HG03025 (cell line): Measurements from ENCODE around the gene SCGB3A1.

ENCODE experiments used
- ATAC-seq: cut with Tn5 transposase; IDR thresholded peaks from one replicate; pipeline ENCODE4 v1.9.1; 2021; ENCODE audit warnings: mild to moderate bottlenecking, moderate library complexity; ENCODE audit not compliant: unreplicated experiment, low FRiP score

The SCGB3A1 gene

GRCh38 chr5:180625791-180626660, 34.7 kb upstream of the SCGB3A1 start:
- no peak for ATAC-seq

GRCh38 chr5:180625125-180625790, 34.0 kb upstream of the SCGB3A1 start:
- ATAC-seq: no peak

GRCh38 chr5:180624587-180624986, 33.3 kb upstream of the SCGB3A1 start:
- ATAC-seq: no peak

GRCh38 chr5:180623844-180624243, 32.5 kb upstream of the SCGB3A1 start:
- ATAC-seq: no peak

- no peak for ATAC-seq
Observed at GRCh38 chr5:180623411-180623834, 32.1 kb upstream of the SCGB3A1 start.

GRCh38 chr5:180622910-180623309, 31.6 kb upstream of the SCGB3A1 start:
- no peak for ATAC-seq

GRCh38 chr5:180621311-180621710, 30.0 kb upstream of the SCGB3A1 start:
- ATAC-seq: no peak

- ATAC-seq: no peak
Observed at GRCh38 chr5:180620014-180620413, 28.7 kb upstream of the SCGB3A1 start.

GRCh38 chr5:180619563-180619915, 28.2 kb upstream of the SCGB3A1 start:
- no peak for ATAC-seq

GRCh38 chr5:180618829-180619562, 27.7 kb upstream of the SCGB3A1 start:
- ATAC-seq: no peak

GRCh38 chr5:180618487-180618828, 27.2 kb upstream of the SCGB3A1 start:
- ATAC-seq: no peak

GRCh38 chr5:180613814-180614188, 22.5 kb upstream of the SCGB3A1 start:
- no peak for ATAC-seq

GRCh38 chr5:180613188-180613813, 22.0 kb upstream of the SCGB3A1 start:
- ATAC-seq: no peak

GRCh38 chr5:180612683-180613082, 21.4 kb upstream of the SCGB3A1 start:
- ATAC-seq: no peak

GRCh38 chr5:180611140-180611850, 20.0 kb upstream of the SCGB3A1 start:
- ATAC-seq: no peak

- no peak for ATAC-seq
Observed at GRCh38 chr5:180609817-180610550, 18.7 kb upstream of the SCGB3A1 start.

GRCh38 chr5:180609386-180609785, 18.1 kb upstream of the SCGB3A1 start:
- ATAC-seq: no peak

- ATAC-seq: no peak
Observed at GRCh38 chr5:180608572-180609310, 17.4 kb upstream of the SCGB3A1 start.
